DOHH2 (cell line): ENCODE data around the gene UGT1A6.

ENCODE experiments used
- H3F3A ChIP-seq: fragments of 200-600 bp; sonication (generic), shearing (Covaris generic); 2 replicates; pipeline ENCODE4 v1.6.0; 2016; ENCODE audit warnings: antibody characterized with exemption, mild to moderate bottlenecking; ENCODE audit not compliant: control insufficient read depth, insufficient read depth
- H3K27ac ChIP-seq: fragments of 200-600 bp; sonication (generic); 2 replicates; pipeline ENCODE4 v1.5.1; 2014; ENCODE audit warnings: low read depth, mild to moderate bottlenecking, low read length, moderate library complexity
- H3K27me3 ChIP-seq: fragments of 200-600 bp; sonication (generic); 2 replicates; pipeline ENCODE4 v1.6.1; 2014; ENCODE audit warnings: mild to moderate bottlenecking, low read length, mixed read lengths; ENCODE audit not compliant: control insufficient read depth
- H3K36me3 ChIP-seq: fragments of 200-600 bp; sonication (generic); 2 replicates; pipeline ENCODE4 v1.6.1; 2014; ENCODE audit warnings: mild to moderate bottlenecking, low read length, moderate library complexity, mixed read lengths; ENCODE audit not compliant: control insufficient read depth
- H3K4me1 ChIP-seq: fragments of 200-600 bp; sonication (generic); 2 replicates; pipeline ENCODE4 v1.6.1; 2014; ENCODE audit warnings: mild to moderate bottlenecking, low read length, mixed read lengths; ENCODE audit not compliant: control insufficient read depth
- H3K4me2 ChIP-seq: fragments of 200-600 bp; sonication (generic); 2 replicates; pipeline ENCODE4 v1.6.0; 2014; ENCODE audit warnings: mild to moderate bottlenecking, low read length, moderate library complexity
- H3K4me3 ChIP-seq: fragments of 200-600 bp; sonication (generic); 2 replicates; pipeline ENCODE4 v1.5.1; 2014; ENCODE audit warnings: mild to moderate bottlenecking, low read length, mixed read lengths
- H3K79me2 ChIP-seq: fragments of 200-600 bp; sonication (generic); 2 replicates; pipeline ENCODE4 v1.6.1; 2014; ENCODE audit warnings: mild to moderate bottlenecking, low read length, mixed read lengths; ENCODE audit not compliant: control insufficient read depth
- H3K9me2 ChIP-seq: fragments of 200-600 bp; sonication (generic); replicated peaks from 2 replicates; pipeline ENCODE4 v1.6.1; 2014; ENCODE audit warnings: mild to moderate bottlenecking, low read length, mixed read lengths; ENCODE audit not compliant: control insufficient read depth
- H3K9me3 ChIP-seq: fragments of 200-600 bp; sonication (generic); 2 replicates; pipeline ENCODE4 v1.6.1; 2014; ENCODE audit warnings: antibody characterized with exemption, low read length, mixed read lengths; ENCODE audit not compliant: control insufficient read depth, insufficient read depth
- H4K20me1 ChIP-seq: fragments of 200-600 bp; sonication (generic); 2 replicates; pipeline ENCODE4 v1.6.0; 2014; ENCODE audit warnings: low read depth, mild to moderate bottlenecking, antibody characterized with exemption, low read length, moderate library complexity; ENCODE audit not compliant: control insufficient read depth, insufficient read depth
- CTCF ChIP-seq: fragments of 200-600 bp; sonication (generic); IDR thresholded peaks from one replicate; pipeline ENCODE4 v1.5.1; 2014; ENCODE audit warnings: antibody characterized with exemption, mild to moderate bottlenecking, low read depth, low read length; ENCODE audit not compliant: poor library complexity, severe bottlenecking
- EZH2phosphoT487 ChIP-seq: fragments of 200-600 bp; sonication (generic); IDR thresholded peaks from 2 replicates; pipeline ENCODE4 v1.6.1; 2017; ENCODE audit warnings: borderline replicate concordance, mild to moderate bottlenecking, antibody characterized with exemption, low read length, moderate library complexity, mixed read lengths

UGT1A6 gene

GRCh38 chr2:233807966-233808935 lies 115.6 kb downstream of the UGT1A6 start:
- Histone ChIP-seq H3K36me3 (no peaks in the 10 kb centered on the region), H3K27ac (no peak overlapping the region), H3F3A (no peaks in the 10 kb centered on the region), H3K4me3 (no peak overlapping the region), H3K9me3 (no peaks in the 10 kb centered on the region), H4K20me1 (no peaks in the 10 kb centered on the region), H3K9me2 (no peaks in the 10 kb centered on the region), H3K4me2 (no peak overlapping the region), H3K79me2 (no peaks in the 10 kb centered on the region), H3K27me3 (peaks cover 10% of the 10 kb centered on the region), H3K4me1 (no peaks in the 10 kb centered on the region)
- no peak for TF ChIP-seq EZH2phosphoT487
- TF ChIP-seq CTCF: no peak

- no peak for TF ChIP-seq CTCF
- no peak for TF ChIP-seq EZH2phosphoT487
- Histone ChIP-seq H3K4me1 (no peaks in the 10 kb centered on the region), H3K27ac (no peak overlapping the region), H3F3A (no peaks in the 10 kb centered on the region), H3K4me2 (no peak overlapping the region), H3K9me2 (no peaks in the 10 kb centered on the region), H3K36me3 (no peaks in the 10 kb centered on the region), H3K79me2 (no peaks in the 10 kb centered on the region), H3K4me3 (no peak overlapping the region), H3K9me3 (peaks cover 5% of the 10 kb centered on the region; the same call in 1 of the 2 replicates), H3K27me3 (peaks cover 10% of the 10 kb centered on the region), H4K20me1 (no peaks in the 10 kb centered on the region)
Measured at GRCh38 chr2:233810385-233810784, 117.7 kb downstream of the UGT1A6 start.

- Histone ChIP-seq H3K4me1 (no peaks in the 10 kb centered on the region), H3K4me3 (no peak overlapping the region), H3K27ac (no peak overlapping the region), H3K9me2 (no peaks in the 10 kb centered on the region), H3K4me2 (no peak overlapping the region), H3K36me3 (no peaks in the 10 kb centered on the region), H3K27me3 (peaks cover 10% of the 10 kb centered on the region), H4K20me1 (no peaks in the 10 kb centered on the region), H3K79me2 (no peaks in the 10 kb centered on the region), H3F3A (no peaks in the 10 kb centered on the region), H3K9me3 (peaks cover 5% of the 10 kb centered on the region; the same call in 1 of the 2 replicates)
- no peak for TF ChIP-seq CTCF
- TF ChIP-seq EZH2phosphoT487: no peak
Measured at GRCh38 chr2:233811087-233811486, 118.4 kb downstream of the UGT1A6 start.
